ENCODE data around the gene PIAS2.

- TF ChIP-seq POLR2AphosphoS5 (IDR thresholded peaks at IDR 0.05; ENCODE audit: low read depth, low read length), result no peak
- no peak for TF ChIP-seq TAF1 (IDR thresholded peaks at IDR 0.05; ENCODE audit: borderline replicate concordance, insufficient read depth, low read length)
- no peak for TF ChIP-seq FOXP2 (optimal IDR thresholded peaks at IDR 0.05; ENCODE audit: borderline replicate concordance, extremely low read depth, extremely low read length, insufficient read depth)
Observed at GRCh38 chr18:46849007-46849406, 68.3 kb downstream of the PIAS2 start.

All from PFSK-1 (cell line).